ENCODE data around the gene SH2D3A.

The SH2D3A gene

DNA sequence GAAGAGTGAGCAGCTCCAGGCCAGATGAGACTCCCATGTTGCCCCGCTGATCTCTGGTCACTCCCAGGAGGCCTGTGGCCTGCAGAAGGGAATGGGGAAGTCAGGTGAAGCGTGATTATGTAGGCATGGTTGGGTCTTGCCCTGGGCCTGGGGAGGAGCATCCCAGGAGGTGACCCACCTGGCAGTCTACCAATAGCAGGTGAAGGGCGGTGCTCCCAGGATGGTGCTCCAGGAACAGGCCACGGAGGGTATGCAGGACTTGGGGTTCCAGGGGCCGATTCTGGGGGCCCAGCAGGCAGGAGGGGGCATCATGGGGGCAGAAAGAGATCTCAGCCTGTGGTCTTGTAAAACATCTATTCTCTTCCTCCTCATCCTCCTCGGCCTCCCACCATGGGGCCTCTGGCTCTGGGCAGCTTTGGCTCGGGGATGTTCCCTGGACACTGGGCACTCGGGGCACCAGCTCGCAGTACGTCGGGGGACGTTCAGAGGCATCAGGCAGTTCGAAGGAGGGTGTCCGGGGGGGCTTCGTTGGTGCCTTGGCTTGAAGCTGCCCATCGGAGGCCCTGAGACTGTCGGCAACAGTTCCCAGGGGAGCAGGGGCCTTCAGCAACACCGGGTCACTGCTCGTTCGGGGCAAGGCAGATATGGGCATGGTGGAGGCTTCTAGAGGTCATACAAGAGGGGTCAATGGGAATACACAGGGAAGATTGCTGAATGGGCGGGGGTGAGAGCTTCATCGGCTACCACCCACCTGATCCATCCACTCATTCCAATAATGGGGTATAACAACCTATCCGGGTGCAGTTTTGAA is 12.4 kb downstream of the SH2D3A start:
- peaks cover 0 to 11% (median 8%) of the 10 kb centered on the region in 4 donors for H3K4me1 ChIP-seq
- no peak overlapping the region for H3K4me3 ChIP-seq
- no peaks in the 10 kb centered on the region for H3K9me3 ChIP-seq
- H3K27ac ChIP-seq, result no peak overlapping the region
- DNase-seq, result no peak
- TF ChIP-seq, protein P1, sequence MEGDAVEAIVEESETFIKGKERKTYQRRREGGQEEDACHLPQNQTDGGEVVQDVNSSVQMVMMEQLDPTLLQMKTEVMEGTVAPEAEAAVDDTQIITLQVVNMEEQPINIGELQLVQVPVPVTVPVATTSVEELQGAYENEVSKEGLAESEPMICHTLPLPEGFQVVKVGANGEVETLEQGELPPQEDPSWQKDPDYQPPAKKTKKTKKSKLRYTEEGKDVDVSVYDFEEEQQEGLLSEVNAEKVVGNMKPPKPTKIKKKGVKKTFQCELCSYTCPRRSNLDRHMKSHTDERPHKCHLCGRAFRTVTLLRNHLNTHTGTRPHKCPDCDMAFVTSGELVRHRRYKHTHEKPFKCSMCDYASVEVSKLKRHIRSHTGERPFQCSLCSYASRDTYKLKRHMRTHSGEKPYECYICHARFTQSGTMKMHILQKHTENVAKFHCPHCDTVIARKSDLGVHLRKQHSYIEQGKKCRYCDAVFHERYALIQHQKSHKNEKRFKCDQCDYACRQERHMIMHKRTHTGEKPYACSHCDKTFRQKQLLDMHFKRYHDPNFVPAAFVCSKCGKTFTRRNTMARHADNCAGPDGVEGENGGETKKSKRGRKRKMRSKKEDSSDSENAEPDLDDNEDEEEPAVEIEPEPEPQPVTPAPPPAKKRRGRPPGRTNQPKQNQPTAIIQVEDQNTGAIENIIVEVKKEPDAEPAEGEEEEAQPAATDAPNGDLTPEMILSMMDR (IDR thresholded peaks at IDR 0.05), result no peak
- intact Hi-C loops (cut with DNase I; ENCODE audit: low total_unique reads), result loop anchor here (10.0 kb wide), 1 partner anchor 120 kb away; no protein-coding TSS in a partner anchor
- H3K27me3 ChIP-seq, result no peaks in the 10 kb centered on the region
- peaks cover 20 to 62% (median 29%) of the 10 kb centered on the region in 3 donors for H3K36me3 ChIP-seq

DNA sequence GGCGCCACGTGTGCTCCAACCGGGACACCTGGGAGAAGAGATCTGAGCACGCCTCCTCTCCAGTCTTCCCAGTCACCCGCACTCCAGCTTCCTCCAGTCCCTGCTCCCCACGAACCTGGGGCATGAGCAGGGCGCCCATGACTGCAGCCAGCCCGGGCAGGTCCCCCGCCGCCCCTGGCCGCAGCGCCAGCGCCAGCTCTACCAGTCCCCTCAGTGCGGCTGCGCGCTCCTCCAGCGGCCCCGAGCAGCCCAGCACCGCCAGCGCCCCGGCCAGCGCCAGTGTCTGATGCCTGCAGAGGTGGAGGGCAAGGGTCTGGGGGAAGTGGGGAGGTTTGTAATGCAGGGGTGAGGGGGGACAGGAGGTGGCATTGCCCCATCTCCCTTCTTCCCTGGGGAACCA is 13.1 kb downstream of the SH2D3A start:
- no peak for DNase-seq
- H3K4me3 ChIP-seq, result no peak overlapping the region
- H3K27me3 ChIP-seq, result no peaks in the 10 kb centered on the region
- TF ChIP-seq, protein P1 (IDR thresholded peaks at IDR 0.05), result no peak
- intact Hi-C loops (cut with DNase I; ENCODE audit: low total_unique reads), result loop anchor here (10.0 kb wide), 1 partner anchor 119 kb away; no protein-coding TSS in a partner anchor
- no peaks in the 10 kb centered on the region for H3K9me3 ChIP-seq
- peaks cover 27 to 65% (median 36%) of the 10 kb centered on the region in 3 donors for H3K36me3 ChIP-seq
- H3K27ac ChIP-seq, result no peak overlapping the region
- H3K4me1 ChIP-seq, result peaks cover 0 to 11% (median 8%) of the 10 kb centered on the region in 4 donors

DNA sequence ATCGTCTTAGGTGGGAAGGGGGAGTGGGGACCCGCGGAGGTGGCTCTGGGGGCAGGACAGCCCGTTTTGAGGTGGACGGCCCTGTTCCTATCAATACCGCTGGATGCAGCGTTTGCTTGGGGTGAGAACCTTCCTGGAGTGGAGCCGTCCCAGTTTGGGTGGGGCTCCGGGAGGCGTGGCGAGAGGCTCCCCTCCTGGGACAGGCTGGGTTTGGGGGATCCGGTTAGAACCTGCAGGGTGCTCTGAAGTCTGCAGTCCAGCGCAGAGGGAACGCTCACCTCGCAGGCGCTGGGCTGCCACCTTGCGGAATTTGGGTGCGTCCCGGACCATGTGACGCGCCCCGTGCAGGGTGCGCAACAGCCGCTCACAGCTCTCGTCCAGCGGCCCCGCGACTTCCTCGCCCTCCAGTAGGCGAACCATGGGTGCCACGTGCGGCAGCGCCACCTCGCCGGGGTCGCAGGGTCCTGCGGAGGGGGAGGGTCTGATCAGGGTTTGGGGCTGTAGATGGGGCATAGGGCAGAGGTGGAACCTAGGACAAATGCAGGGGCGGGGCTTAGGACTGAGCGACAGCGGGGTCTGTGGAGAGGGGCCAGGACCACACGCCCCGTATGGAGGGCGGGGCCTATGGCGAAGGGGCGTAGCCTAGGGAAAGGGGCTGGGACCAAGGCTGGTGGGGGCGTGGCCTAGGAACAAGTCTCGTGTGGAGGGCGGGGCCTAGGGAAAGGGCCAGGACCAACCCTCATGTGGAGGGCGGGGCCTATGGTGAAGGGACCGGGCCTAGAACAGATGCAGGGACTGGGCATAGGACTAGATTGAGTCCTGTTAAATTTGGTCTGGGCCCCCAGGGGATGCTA is 13.8 kb downstream of the SH2D3A start:
- Histone ChIP-seq H3K27me3 (no peaks in the 10 kb centered on the region), H3K4me3 (peak overlapping the region; percentile 37 to 49), H3K27ac (peak overlapping the region; percentile 53 to 69), H3K4me1 (peaks cover 0 to 11% (median 8%) of the 10 kb centered on the region in 4 donors), H3K36me3 (peaks cover 33 to 70% (median 43%) of the 10 kb centered on the region in 3 donors), H3K9me3 (no peaks in the 10 kb centered on the region)
- DNase-seq, result peak; percentile 81 to 90
- TF ChIP-seq, protein P1 (IDR thresholded peaks at IDR 0.05), result peak; percentile 50 to 58
- intact Hi-C loops (cut with DNase I; ENCODE audit: low total_unique reads), result loop anchor here (10.0 kb wide), 1 partner anchor 119 kb away; no protein-coding TSS in a partner anchor

DNA sequence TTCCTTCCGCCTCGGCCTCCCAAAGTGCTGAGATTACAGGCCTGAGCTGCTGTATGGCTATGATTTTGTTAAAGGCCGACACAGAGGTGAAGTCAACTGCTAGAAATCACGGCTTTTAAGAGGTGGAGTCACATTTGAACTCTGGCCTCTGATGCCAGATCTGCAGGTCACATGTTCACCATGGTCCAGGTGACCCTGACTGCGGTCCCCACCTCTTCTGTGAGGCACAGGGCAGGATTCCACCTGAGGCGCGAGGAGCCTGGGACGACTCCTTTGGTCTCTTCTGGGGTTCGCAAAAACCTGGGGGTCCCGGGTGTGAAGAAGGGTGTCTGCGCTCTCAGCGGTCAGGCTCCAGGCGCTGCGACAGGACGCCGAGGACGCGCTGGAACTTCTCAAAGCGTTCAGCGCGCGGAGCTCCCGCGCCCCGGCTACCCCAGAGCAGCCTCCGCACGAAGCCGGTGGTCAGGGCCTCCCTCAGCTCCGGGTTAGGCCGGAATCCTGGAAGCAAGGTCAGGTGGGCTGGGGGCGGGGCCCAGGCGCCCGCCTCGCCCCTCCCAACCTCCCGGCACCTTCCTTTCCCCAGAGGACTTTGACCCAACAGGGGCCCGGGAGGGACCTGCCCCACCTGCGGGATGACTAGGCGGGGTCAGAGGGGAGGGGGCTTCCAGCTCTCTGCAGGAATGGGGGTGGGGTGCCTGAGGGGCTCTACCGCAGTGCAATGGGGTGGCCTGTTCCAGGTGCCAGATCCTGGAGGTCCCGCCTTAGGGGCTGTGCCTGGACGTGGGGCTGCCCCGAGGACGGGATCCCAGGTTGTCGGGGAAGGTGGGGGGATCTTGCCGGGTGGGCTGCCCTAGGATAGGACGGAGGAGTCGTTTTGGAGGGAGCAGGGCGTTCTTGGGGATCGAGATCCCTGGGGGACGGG is 14.7 kb downstream of the SH2D3A start:
- Histone ChIP-seq H3K36me3 (peaks cover 41 to 79% (median 52%) of the 10 kb centered on the region in 3 donors), H3K9me3 (no peaks in the 10 kb centered on the region), H3K4me1 (peaks cover 0 to 11% (median 8%) of the 10 kb centered on the region in 4 donors), H3K4me3 (peak overlapping the region; percentile 37 to 49), H3K27me3 (no peaks in the 10 kb centered on the region), H3K27ac (peak overlapping the region; percentile 53 to 69)
- TF ChIP-seq, protein P1 (IDR thresholded peaks at IDR 0.05), result no peak
- intact Hi-C loops (cut with DNase I; ENCODE audit: low total_unique reads), result loop anchor here (10.0 kb wide), 1 partner anchor 118 kb away; no protein-coding TSS in a partner anchor
- DNase-seq, result no peak
